ENCODE data around the gene ATP5F1C.

Gene ATP5F1C

GRCh38 chr10:7853890-7854289 is 65.9 kb downstream of the ATP5F1C start:
- TF ChIP-seq SIN3A (IDR thresholded peaks at IDR 0.05; ENCODE audit: borderline replicate concordance, insufficient read depth, low read length) = no peak
- TF ChIP-seq REST (IDR thresholded peaks at IDR 0.05; ENCODE audit: insufficient read depth in 1 of 2, low read depth in 2 of 2, low read length in 2 of 2) = no peak
- no peak for TF ChIP-seq FOXP2 (optimal IDR thresholded peaks at IDR 0.05; ENCODE audit: borderline replicate concordance, extremely low read depth, extremely low read length, insufficient read depth)
- TF ChIP-seq TAF1 (IDR thresholded peaks at IDR 0.05; ENCODE audit: borderline replicate concordance, insufficient read depth, low read length) = no peak
- no peak for TF ChIP-seq POLR2AphosphoS5 (IDR thresholded peaks at IDR 0.05; ENCODE audit: low read depth, low read length)

GRCh38 chr10:7855205-7855604 is 67.2 kb downstream of the ATP5F1C start:
- TF ChIP-seq TAF1 (IDR thresholded peaks at IDR 0.05; ENCODE audit: borderline replicate concordance, insufficient read depth, low read length) (no peak), POLR2AphosphoS5 (IDR thresholded peaks at IDR 0.05; ENCODE audit: low read depth, low read length) (no peak), SIN3A (IDR thresholded peaks at IDR 0.05; ENCODE audit: borderline replicate concordance, insufficient read depth, low read length) (no peak), REST (IDR thresholded peaks at IDR 0.05; ENCODE audit: insufficient read depth in 1 of 2, low read depth in 2 of 2, low read length in 2 of 2) (no peak), FOXP2 (optimal IDR thresholded peaks at IDR 0.05; ENCODE audit: borderline replicate concordance, extremely low read depth, extremely low read length, insufficient read depth) (no peak)

GRCh38 chr10:7856678-7857077 is 68.7 kb downstream of the ATP5F1C start:
- no peak for TF ChIP-seq REST (IDR thresholded peaks at IDR 0.05; ENCODE audit: insufficient read depth in 1 of 2, low read depth in 2 of 2, low read length in 2 of 2)
- TF ChIP-seq FOXP2 (optimal IDR thresholded peaks at IDR 0.05; ENCODE audit: borderline replicate concordance, extremely low read depth, extremely low read length, insufficient read depth) = no peak
- no peak for TF ChIP-seq TAF1 (IDR thresholded peaks at IDR 0.05; ENCODE audit: borderline replicate concordance, insufficient read depth, low read length)
- no peak for TF ChIP-seq SIN3A (IDR thresholded peaks at IDR 0.05; ENCODE audit: borderline replicate concordance, insufficient read depth, low read length)
- no peak for TF ChIP-seq POLR2AphosphoS5 (IDR thresholded peaks at IDR 0.05; ENCODE audit: low read depth, low read length)

DNA sequence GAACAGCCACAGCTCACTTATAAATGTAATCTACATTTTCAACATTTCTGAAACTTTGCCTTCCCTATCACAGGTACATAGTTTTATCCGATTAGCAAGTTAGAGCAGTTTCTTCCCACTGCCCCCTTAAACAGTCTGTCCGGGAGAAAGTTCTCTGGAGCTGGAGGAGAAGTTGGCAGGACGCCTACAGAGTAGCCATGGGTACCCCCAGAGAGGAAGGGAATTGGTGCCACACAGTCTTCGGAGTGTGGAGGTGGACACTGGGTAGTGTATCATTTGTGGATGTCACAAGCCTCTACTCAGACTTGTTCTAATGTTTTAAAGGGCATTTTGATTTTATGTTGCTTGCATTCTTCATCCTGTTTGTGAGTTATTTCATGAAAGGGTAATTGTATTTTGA is 69.3 kb downstream of the ATP5F1C start:
- TF ChIP-seq SIN3A (IDR thresholded peaks at IDR 0.05; ENCODE audit: borderline replicate concordance, insufficient read depth, low read length) = no peak

Data from PFSK-1 (cell line).